Activated CD8-positive, alpha-beta memory T cell treated with anti-CD3 and anti-CD28 coated beads for 4 hours (primary cell): ENCODE measurements around the gene HAAO.

Source experiments
- DNase-seq, 2 donors: peaks; one replicate each; pipeline ENCODE4 v3.0.0-alpha.2; 2020; ENCODE audit warnings: low read depth in 2 of 2

HAAO gene

DNA sequence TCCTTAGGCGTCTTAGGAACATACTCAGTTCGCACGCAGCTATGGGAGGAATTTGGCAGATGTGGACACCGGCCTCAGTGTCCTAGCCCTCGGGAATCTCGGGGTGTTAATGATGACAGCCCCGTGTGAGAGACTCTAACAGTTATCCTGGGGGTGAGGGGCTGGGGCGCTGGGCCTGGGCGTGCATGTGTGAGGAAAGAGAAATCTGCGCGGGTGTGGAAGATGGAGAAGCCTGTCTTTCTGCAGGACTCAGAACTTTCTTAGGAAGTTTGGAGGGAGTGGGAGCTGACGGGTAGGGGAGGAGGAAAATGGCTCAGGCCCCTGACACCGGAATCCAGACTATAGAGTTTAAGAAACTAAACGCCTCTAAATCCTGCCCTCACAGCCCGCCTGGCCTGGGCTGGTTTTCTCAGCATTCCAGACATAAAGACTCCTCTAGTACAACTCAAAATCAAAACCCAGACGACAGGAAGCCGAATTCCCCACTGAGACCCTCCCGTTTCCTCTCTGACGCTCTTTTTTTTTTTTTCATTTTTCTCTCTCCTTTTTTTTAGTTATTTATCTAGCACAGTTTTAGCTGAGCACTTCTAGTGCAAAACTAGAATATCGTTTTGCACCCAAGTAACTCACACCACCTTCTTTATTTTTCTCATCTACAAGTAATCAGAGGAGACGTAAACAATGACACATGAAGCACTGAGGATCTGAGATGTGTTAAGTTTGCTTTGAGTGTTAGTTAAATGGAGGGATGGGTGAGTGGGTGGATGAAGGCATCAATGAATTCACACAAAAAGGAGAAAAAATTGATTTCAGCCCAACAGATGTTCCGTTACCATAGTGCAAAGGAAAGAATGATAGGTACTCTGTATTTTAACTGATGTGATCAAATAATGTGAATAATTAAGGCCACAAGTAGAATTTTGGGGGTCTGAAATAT lies 1.2 kb upstream of the HAAO start:
- no peak for DNase-seq

DNA sequence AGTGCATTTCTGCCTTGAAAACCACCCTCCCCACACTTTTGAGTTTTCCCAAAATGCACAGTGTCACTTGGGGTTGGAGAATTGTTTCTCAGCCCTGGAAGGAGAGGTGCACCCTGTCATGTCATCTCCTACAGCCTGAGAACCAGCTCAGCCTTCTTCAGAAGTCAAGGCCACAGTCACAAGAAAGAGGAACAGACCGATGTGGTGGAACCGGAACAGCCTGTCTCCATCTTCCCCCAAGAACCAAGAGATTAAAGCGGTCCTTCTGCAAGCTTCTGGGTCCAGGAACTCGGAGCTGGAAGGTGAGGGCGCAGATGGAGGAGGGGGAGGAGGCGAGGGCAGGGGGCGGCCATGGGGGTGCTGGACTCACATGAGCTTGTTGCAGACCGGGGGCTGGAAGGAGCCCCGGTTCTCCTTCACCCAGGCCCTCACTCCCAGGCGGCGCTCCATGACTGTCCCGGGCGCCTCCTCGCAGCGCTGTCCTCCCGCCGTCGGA lies 248 bp downstream of the HAAO start:
- DNase-seq = no peak

DNA sequence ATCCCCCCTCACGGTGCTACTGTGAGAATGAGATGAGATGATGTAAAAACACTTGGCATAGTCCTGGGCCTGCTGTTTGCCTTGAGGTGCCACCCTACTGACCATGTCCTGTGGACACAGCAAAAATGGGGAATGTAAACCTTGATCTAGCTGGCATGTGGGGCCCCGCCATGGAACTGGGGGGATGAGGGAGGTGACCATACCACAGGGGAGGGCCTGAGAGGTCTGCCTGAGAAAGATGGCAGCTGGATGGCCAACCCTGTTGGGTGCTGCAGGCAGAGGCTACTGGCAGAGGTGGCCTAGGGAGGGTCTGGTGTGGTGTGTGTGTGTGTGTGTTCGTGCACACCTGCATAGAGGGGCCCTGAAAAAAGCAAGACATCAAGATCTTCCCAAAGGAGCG lies 777 bp downstream of the HAAO start:
- no peak for DNase-seq

DNA sequence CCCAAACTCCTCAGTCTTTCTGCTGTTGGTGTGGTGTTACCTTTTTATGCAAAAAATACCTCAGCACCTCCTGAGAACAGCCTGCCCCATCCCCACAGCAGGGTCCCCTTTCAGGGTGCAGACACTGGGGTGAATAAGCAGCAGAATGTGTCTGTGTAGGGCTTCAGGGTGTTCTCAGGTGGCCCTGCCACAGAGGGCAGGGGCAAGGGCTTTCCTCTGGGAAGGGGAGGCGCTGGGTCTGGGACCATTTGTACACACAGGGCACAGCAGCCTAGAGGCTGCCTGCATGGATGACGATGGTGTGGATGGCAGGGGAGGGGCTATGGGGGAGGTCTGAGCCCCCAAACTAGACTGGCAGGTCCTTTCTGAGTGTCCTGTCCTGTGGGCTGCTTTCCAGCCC lies 2.6 kb downstream of the HAAO start:
- DNase-seq = no peak

DNA sequence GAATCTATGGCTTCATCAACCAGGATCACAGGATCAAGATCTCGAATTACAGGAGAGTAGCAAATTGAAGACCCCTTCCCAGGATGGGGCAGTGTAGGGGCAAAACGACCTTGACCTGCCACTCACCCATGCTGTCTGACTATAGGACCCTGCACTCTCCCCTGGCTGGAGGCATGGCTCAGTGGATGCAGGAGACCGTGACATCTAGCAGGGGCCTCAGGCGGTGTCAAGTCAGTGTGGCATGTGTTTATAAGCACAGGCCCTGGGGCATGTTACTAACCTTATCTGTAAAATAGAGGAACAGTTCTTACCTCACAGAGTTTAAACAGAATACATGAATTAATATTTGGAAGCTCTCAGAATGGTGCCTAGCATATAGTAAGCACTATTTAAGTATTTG lies 3.5 kb downstream of the HAAO start:
- DNase-seq = no peak

DNA sequence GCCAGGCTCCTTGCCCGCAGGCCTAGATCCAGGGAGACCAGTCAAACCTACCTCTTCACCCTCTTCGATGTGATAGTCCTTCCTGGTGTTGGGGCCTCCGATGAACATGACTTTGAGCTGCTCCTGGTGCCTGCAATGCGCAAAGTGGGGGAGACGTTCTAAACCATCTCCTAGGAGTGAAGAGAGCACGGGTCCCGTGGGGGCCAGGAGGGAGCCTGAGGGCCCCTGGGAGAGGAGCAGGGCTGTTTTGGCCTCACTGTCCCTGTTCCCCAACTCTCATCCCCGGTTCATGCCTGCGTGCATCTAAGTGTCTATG lies 3.9 kb downstream of the HAAO start:
- no peak for DNase-seq

DNA sequence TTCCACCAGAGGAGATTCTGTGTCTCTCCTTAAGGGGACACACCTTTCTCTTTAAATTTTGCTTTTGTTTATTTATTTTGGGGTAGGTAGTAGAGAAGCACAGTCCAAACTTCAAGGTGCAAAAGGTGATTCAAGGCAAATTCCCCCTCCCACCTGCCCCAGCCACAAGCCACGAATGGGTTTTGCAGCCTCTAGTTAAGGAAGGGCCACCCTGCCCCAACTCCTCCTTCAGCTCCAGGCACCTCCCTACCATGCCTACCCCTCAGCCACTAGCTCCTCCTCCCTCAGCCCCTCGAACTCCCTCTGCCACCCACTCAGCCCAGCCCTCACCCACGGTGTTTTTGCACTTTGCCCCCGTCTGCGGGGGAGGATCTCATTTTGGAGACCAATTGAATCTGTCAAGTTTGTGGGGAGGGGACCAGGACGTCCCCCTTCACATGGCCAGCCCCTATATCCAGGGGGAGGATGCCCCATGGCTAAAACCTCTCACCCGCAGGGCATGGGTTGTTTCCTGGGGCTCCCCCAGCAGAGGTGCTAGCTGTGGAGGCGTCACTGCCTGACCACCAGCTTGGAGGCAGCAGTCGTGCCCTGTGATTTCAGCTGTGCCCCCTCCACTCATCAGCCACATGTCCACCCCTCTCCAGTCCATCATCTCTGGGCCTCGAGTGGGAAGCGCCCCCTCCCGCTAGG lies 4.5 kb downstream of the HAAO start:
- no peak for DNase-seq

DNA sequence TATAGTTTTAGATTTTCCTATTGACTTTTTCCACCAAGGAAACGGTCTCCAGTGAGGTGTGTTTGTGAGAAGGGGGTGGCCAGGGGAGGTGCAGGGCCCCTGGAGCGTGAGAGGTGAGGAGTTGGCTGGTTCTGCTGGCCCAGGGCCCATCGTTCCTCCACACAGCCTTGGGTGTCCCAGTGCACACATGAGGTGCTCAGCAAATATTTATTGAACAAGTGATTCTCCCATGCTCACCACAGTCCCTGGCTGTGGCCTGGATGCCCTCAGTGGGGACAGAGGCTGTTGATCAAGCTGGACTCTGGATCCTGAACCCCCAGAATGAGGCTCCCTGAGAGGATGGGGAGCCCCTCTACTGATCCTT lies 5.0 kb downstream of the HAAO start:
- DNase-seq = no peak

DNA sequence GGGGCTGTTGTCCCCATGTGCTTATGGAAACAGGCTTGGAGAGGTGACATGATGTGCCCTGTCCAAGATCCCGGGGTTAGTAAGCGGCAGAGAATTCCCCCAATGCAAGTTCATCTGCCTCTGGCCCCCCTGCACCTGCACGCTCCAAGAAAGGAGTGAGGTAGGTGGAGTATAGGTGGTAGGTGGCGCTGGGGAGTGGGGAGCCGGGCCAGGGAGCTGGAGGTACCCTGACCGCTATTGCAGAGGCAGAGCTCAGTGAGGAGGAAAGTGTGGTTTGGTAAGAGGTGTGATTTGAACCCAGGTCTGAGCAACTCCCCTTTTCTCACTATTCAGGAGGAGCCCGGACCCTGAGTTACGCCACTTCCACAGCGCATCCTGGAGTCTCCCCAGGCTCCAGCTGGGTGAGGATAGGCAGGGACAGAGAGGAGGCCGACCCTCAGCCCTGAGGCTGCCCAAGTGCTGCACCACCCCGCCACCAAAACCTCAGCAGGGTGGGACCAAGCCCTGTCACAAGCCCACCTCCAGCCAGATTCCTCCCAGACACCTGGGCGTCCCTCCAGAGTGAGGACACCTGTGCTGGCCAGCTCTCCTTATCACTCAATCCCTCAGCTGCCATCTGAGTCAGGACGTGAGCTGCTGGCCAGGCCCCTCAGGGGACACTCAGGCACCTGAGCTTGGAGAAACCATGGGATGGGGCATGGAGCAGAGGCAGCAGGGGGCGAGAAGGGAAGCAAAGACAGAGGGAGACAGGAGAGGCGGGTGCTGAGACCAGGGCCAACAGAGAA lies 5.6 kb downstream of the HAAO start:
- no peak for DNase-seq

DNA sequence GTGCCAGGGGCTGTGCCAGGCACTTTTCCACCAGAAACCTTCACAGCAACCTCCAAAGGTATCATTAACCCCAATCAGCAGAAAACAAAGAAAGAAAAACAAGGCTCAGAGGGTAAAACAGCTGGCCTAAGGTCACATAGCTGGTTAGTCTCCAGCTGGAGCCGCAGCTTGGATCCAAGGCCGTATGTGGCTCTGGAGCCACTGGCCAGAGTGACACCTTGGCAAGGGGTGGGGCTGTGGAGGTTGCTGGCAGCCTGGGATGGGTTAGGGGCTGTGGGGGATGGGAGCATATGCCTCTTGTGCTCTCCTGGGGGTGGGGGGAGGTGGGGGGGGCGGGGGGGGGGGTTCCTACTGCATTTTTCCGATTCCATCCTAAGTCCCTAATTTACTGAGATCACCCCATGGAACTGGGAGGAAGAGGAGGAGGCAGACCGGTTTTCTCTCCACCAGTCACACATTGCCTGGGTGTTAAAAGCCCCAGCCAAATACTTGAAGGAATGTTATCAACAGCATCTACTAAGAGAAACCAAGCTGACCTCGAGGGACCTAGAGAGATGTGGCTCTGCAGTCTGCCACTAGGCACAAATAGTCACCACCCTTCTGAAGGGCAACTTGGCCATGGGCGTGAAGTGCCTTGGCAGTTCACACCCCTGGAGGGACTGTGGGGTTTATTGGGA lies 8.0 kb downstream of the HAAO start:
- DNase-seq = no peak

DNA sequence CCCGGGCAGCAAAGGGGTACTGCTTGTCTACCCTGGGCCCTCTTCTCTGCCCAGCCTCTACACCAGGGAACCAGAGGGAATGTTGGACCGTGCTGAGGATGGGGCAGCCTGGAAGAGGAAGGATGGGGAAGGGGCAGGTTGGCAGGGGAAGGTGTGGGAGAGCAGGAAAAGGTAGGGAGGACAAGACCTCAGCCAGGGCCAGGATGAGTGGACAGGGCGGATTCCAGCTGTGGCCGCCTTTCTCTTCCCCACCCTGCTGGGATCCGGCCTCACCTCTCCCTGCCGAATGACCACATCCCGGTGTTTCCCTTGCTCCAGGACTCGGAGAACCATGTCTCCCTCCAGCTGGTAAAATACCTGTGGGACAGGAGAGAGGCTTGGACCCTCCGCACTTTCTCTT lies 8.9 kb downstream of the HAAO start:
- no peak for DNase-seq

DNA sequence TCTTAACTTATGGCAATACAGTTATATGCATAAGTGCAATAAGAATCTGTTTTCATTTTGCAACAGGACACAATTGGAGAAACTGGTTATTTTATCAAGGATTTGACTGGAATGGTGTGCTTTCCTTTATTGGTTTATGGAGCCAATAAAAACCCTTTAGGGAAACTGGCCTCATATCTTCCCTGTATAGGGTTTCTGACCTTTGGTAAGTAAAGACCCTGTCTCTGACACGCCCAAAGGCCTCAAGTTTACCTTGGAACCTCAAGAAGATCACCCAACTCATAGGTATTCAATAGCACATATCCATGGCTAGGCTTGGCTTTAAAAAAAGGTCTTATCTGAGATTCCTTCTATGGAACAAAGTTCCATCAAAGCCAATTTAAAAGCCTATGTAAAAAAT lies 11.2 kb downstream of the HAAO start:
- no peak for DNase-seq

DNA sequence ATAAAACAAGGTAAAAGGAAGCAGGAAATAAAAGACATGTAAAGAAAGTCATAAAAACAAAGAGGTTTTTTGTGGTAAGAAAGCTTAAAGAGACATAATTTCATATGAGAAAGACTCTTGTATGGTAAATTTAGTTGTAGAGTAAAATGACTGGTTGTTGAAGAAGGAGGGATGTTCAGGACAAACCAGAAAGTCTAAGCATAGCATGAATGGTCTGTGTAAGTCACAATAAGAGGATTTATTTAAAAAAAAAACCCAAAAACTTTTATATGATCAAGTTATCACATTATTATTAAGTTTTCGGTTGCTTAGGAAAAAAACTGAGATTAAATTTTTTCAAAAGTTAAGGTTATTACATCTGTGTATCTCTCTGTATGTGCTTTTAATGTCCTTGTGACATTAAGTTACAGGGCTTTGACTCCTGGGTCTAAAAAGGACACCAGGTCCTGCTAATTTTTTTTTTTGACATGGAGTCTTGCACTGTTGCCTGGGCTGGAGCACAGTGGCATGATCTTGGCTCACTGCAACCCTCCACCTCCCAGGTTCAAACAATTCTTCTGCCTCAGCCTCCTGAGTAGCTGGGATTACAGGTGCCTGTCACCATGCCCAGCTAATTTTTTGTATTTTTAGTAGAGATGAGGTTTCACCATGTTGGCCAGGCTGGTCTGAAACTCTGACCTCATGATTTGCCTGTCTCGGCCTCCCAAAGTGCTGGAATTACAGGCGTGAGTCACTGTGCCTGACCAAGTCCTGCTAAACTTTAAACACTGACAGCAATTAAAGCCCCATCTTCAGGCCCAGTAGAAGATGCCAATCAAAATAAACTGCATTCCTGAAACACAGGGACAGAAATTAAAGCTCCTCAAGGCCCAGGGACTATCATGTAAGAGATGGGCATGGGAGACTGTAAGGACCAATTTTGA lies 14.2 kb downstream of the HAAO start:
- no peak for DNase-seq

DNA sequence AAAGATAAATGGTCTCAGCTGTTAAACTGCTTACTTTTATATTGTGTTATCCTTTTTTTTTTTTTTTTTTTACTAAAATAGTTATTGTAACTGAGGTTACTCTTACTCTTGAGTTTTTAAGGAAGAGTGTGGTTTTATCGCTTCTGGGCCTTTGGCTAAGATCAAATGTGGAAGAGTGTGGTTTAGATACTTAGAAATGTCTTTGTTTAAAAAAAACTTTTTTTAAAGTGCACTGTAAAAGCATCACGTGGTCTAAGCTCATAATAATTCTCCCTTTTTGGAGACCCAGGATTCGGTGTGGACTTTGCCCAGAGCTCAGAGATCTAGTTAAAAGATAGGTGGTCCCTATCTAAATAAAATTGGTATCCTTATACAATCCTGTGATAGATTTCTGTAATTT lies 16.6 kb downstream of the HAAO start:
- DNase-seq = no peak

DNA sequence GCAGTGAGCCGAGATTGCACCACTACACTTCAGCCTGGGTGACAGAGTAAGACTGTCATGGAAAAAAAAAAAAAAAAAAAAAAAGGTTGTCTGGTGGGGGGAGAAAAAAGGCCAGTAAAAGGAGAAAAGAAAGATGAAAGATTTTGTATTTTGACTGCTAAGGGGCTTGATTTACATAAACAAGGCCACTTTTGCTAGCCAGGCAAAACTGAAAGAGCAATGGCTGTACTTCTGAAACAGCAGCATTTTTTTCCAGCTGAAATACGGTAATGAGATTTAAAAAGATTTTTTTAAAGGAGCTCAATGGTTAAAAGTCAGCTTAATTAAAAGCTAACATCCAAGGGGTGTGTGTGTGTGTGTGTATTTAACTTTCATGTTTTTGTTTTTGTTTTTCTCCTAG lies 17.2 kb downstream of the HAAO start:
- DNase-seq = no peak

DNA sequence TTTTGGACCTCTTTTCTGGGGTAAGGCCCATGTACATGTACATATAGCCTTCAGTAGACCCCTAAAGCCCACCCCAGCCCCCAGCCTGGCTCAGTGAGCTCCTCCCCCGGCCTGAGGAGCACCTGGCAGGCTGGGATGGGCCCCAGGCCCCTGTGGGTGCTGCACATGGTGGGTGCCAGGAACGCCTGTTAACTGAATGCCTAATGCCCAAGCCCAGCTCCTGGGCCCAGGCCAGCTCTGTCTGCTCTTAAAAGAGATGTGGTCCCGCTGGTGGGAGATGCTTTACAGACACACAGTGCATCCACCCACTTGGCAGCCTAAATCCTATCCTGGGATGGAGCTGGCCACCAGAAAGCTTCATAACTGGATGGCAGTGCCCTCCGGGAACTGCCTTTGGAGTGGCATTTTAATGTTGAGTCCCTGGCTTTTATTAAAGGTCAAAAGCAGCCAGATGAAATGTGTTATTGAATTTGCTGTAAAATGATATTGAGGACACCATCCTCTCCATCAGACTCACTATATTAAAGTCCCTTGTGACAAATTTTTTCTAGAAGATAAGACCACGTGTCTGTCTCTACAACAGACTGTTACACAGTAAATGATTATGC lies 20.7 kb downstream of the HAAO start:
- DNase-seq = no peak

DNA sequence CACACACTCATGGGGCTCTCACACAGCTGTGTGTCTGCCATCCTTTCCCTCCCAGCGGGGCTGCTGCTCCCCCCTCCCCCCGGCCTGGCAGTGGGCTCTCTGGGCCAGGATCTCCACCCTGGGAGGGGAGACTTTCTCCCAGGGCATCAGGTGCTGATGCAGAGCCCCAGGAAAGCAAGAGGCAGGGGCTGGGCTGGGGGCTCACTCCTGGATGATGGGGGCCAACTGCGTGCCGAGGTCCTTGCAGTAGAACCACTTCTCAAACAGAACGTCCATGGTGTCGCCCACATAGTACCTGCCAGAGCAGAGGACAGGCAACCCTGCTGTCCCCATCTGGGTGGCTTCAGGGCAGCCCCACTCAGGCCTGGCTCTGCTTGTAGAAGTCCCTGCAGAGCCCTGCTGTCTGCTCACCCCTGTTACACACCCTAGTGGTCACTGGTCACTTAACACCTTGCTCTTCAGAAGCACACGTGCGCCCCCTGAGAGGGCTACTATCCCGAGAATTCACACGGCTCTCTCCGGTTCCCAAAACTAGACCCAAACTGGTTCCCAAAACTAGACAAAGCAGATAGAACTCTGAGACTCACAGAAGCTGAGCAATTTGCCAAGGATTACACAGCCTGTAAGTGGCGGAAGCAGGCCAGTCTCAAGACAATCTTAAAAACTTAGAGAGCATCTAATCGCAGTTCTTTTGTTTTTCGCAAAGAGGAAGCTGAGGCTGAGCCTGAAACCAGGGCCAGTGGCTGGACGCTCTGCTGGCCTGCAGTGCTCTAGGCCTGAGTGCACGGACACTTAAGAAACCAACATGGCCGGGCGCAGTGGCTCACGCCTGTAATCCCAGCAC lies 21.9 kb downstream of the HAAO start:
- DNase-seq = no peak

DNA sequence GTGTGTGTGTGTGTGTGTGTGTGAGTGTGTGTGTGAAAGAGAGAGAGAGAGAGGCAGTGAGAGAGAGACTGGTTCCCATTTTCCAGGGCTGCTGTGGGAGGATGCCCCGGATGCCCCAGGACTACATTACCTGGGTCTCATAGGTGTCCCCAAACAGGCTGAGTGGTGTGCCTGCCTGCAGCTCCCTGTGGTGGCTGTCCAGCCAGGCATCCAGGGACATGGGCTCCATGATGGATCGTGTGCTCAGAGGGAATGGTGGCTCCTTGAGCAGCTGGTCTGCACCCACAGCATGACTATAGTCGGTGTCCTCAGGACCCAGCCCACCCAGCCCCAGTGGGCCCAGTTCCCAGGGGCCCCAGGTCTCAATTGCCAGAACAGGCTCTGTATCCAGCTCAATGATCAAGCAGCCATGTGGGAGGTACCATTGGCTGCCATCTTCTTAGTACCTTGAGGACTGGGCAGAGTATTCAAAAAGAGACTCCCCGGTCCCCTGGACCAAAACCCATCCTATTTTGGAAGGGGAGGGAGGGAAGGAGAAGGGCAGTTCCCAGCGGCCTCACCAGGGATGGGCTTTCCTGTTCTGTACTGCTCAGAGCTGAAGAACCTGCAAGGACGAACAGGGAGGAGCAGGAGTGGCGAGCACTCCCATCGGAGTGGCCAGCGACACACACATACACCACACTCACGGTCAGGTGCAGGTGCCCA lies 22.6 kb downstream of the HAAO start:
- no peak for DNase-seq

DNA sequence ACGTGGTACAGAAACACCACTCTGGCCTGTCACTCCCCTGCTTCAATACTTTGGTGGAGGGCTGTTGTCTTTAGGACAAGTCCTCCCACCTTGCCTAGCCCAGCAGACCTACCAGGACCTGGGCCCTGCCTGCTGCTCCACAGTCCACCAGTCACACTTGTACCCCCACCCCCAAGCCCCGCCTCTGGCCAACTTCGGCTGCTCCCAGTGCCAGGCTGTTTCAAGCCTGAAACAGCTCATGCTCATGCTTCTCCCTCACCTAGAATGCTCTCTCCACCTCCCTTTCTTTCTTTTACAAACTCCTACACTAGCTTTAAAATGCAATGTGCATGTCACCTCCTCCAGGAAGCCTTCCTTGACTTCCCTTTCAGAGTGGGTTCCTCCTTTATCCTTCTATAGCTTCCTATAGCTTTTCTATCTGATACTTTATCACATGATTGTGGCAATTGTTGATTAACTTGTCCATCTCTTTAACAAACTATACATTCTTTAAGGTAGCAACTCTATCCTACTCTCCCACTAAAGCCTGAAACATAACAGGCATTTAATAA lies 23.6 kb downstream of the HAAO start:
- no peak for DNase-seq
